Measurements from ENCODE around the gene NPY5R.

DNA sequence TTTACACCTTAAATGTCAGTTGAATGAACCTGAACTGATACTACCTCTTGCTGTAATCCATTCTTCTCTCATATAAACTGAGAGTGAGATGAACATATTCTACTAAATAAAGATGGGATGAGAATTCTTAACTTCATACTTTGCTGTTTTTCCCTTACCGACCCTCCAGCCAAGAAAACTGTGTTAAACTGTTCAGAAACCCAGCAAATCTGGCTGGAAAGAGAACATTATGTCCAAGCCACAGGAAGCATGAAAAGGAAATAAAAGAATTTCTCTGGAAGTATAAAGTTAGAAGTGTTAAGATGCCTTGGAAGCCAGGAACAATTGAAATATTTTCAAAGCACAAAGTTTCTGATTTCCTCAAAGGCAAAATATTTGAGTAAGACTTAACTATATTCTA lies 34.2 kb upstream of the NPY5R start:
- TF ChIP-seq TARDBP (IDR thresholded peaks at IDR 0.05), result no peak
- no peak for TF ChIP-seq FOXK2 (IDR thresholded peaks at IDR 0.05)
- no peak for TF ChIP-seq SP1 (IDR thresholded peaks at IDR 0.05)
- no peak for TF ChIP-seq SUZ12 (IDR thresholded peaks at IDR 0.05)
- no peak for TF ChIP-seq NFRKB (IDR thresholded peaks at IDR 0.05)
- no peak for TF ChIP-seq FOXA1 (IDR thresholded peaks at IDR 0.05)

All from HEK293T (cell line).